GM21367 (cell line): ENCODE results near the gene JAGN1.
A peak's percentile ranks its signal among the peaks of the same experiment; 100 is the strongest.
"Not testable (repeated sequence)": the region's sequence is repeated elsewhere in the genome, so short reads cannot be mapped to it uniquely, and the experiment has no call there.

Experiments
- ATAC-seq: cut with Tn5 transposase; IDR thresholded peaks from one replicate; pipeline ENCODE4 v1.9.1; 2021; ENCODE audit not compliant: unreplicated experiment

The JAGN1 gene

DNA sequence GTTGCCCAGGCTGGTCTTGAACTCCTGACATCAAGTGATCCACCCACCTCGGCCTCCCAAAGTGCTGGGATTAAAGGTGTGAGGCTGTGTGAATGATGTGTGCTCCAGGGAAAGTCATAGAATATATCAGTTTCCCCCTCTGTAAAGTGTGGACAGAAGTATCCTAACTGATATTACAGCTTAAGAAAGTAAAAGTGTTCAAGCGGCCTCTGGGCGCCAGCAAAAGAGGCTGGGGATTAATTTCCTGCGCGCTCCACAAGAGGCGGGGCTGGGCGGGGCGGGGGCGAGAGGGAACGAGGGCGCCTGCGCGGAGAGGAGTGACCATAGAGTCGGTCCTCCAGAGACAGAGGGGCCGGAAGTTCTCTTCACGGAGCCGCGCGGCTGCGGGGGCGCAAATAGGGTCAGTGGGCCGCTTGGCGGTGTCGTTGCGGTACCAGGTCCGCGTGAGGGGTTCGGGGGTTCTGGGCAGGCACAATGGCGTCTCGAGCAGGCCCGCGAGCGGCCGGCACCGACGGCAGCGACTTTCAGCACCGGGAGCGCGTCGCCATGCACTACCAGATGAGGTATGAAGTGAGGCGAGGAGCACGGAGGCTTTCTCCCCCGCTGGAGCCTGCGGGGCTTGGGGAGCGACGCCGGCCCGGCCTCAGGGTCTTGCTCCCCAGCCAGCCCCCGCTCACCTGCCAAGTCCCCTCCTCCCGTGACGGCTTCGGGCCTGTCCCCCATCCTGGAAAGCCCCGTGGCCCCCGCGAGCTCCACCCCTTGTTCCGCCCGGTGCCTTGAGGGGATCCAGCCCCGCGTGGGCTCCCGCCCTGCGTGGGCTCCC, at the start of gene JAGN1:
Gene JAGN1 (plus strand): TSS at position 362 of the 823 bp plus-strand sequence. CDS start 113 bp downstream, at position 475.
- ATAC-seq: peak; percentile 61

DNA sequence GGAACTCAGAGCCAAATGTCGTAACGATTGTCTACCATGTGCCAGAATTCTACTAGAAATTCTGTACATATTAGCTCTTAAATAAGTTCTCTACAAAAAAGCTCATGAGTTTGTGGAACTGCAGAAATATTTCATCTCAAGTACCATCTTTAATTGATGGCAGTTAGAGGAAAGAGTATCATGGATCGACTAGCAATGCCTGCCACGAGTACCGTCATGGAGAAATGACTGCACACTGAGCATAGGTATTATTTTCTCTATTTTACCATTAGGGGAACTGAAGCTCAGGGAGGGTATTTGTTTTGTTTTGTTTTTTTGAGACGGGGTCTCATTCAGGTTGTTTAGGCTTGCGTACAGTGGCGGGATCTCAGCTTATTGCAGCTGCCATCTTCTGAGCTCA, 49.4 kb upstream of the JAGN1 start:
- no peak for ATAC-seq

DNA sequence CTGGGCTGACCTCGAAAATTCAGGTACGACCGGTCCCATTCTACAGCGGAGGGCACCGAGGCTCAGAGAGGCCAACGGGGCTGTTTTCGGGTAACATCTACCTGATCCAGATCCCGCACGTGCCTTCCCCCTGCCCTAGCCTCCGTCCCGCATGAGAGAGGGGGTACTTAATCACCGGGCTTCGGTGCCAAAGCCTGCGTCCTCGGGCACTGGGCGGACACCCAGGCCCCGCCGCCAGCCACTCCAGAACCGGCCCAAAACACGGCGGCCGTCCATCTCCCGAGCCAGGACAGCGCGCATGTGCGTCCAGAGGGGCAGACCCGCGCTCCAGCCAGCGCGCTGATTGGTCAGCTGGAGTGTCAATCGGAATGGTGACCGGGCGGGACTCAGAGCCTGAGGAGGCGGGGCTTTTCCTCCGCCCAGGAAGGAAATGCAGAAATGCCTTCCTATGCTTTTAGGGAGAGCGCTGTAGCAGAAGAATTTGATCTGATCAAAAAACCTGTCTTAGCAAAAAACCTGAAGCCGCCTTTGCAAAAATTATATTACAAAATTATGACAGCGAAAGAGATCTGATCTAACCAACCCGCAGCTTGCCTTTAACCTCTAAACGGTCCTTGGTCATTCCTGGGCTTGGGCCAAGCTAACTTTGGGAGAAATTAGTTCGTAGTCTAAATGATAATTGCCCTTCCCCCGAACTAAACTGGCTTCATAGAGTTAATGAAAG, 46.5 kb upstream of the JAGN1 start, which contains the start of gene RPUSD3:
Gene RPUSD3 (minus strand): TSS at position 294 of the 724 bp plus-strand sequence. CDS start 18 bp downstream, at position 276.
- ATAC-seq: peak; percentile 97

DNA sequence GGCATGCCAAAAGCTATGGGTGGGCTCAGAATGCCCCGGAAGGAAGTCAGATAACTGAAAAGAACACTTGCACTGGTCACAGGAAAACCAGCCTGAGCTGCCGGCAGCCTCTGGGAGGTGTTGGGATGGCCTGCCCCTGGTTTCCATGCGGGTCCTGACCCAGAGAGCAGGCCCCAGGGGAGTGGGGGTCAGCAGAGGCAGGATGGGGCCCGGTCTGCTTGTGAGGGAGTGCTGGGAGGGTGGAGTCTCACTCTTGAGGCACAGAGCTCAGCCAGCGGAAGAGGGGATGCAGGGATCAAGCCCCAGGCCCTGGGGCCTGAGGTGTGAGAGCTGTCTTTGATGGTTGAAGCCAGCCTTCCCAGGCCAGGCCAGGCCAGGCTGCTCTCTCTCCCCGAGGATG, 44.2 kb upstream of the JAGN1 start:
- no peak for ATAC-seq

DNA sequence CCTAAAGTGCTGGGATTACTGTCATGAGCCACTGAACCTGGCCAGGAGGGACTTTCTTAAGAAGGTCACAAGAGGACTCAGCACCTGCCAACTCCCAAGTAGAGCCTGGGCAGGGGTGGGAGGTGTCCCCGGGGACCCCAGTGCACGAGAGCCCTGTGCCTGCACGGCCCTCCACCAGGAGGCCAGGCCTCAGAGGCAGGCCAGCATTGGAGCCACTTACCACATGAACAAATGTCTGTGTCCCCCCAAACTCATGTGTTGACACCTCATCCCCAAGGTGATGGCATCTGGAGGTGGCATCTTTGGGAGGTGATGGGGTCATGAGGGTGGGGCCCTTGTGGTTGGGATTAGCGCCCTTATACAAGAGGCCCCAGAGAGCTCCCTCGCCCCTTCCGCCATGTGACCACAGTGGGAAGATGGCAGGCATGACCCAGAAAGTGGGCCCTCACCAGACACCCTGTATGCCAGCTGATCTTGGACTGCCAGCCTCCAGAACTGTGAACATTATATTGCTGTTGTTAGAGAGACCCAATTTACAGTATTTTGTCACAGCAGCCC, 43.4 kb upstream of the JAGN1 start:
- no peak for ATAC-seq

DNA sequence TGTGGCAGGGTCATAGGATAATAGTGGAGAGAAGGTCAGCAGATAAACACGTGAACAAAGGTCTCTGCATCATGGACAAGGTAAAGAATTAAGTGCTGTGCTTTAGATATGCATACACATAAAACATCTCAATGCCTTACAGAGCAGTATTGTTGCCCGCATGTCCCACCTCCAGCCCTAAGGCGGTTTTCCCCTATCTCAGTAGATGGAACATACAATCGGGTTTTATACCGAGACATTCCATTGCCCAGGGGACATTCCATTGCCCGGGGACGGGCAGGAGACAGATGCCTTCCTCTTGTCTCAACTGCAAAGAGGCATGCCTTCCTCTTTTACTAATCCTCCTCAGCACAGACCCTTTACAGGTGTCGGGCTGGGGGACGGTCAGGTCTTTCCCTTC, 42.5 kb upstream of the JAGN1 start:
- ATAC-seq: not testable (repeated sequence)

DNA sequence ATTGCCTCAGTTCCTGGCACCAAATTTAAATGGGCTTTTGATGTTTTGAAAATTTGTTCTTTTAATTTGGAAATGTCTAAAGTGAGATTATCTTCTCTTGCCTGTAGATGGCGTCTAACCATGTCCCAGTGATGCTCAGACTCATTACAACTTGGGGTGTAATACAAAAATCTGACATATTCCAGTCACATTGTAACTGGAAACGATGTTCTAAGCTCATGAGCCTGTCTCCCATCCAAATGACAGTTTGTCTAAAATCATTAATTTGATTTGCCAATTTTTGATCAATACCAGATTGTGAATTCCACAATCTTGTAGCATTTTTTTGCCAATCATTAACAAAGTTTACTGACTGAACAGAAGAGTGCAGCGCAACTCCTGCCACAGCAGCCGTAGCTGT, 41.5 kb upstream of the JAGN1 start:
- ATAC-seq: not testable (repeated sequence)

DNA sequence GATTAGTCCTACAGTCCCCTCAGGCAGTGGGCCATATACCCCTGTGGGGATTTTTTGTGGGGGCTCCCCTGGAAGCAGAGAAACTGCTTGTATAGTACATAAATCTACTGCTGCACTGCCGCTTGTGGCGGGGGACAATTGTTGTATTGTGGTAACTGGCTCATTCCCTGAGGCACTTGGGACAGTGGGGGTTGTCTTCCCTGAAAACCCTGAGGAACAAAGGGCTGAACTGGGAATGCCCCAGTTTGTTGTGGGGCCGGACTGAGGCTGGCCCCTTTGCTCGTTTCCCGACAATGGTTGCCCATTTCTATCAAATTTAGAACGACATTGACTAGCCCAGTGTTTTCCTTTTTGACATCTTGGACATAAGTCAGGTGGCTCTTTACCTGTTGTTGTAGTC, 39.0 kb upstream of the JAGN1 start:
- not testable (repeated sequence) for ATAC-seq

DNA sequence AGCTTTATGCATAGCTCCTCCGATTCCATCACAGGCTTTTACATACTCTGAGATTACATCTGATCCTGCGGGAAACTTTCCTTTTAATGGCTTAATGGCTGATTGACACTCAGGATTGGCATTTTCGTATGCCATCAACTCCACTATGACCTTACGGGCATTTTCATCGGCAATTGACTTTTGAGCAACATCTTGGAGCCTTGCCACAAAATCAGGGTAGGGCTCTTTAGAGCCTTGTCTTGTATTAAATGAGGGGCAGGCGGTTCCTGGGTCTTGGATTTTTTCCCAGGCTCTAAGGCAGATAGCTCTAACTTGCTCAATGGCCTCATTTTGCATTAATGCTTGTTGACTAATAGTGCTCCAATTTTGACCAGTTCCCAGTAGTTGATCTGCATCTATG, 38.5 kb upstream of the JAGN1 start:
- ATAC-seq: not testable (repeated sequence)

DNA sequence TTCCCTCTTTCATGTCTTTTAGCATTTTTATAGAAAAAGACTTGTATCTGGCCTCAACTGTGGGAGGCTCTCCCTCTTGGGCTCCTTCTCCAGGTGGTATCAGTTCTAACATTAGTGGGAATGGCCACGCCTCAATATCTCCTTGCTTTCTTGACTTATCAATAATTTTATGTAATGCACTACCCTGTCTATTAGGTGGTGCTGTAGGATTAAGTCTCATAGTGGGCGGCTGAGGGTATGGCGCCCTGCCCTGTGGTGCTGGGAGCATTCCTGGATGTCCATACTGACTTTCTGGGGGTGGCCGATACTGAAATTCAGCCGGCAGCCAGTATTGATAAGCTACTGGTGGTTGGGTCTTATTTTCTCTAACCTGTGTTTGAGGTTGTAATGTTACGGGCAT, 37.9 kb upstream of the JAGN1 start:
- ATAC-seq: no peak

DNA sequence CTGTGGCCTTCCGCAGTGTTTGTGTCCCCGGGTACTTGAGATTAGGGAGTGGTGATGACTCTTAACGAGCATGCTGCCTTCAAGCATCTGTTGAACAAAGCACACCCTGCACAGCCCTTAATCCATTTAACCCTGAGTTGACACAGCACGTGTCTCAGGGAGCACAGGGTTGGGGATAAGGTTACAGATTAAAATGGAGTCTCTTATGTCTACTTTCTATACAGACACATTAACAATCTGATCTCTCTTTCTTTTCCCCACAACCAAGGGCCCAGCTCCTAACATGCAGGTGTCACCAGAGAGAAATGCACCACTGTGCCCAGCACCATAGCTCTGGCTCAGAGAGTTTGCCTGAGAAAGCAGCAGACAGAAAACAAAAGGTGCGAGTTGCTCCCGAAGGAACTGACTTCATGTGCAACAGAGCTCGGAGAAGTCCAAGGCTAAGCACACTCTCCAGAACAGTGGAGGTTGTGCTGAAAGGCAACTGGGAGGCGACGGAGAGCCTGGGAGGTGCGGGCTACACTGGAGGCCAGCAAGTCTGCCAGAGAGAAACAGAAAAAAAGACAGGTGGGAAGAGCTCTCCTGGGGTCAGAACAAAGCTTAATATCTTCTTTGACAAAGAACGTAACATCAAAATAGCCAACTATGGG, 36.0 kb upstream of the JAGN1 start:
- not testable (repeated sequence) for ATAC-seq

DNA sequence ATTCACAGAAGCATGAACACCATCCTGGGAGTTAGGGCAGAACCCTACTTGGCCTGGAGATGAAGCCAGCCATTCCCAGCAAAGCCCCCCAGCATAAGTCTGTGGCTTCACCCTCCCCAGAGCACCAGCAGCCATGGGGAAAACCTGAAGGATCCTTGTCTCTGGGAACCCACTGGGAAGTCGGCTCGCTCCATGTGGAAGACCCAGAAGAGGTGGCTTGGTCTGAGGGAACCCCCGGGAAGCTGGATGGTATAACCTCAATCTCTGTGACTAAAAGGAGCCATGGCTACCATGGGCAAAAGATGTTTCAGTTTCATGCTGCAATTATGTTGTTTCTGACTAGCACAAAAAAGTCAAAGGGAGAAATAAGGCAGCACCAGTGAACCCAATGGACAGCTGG, 34.8 kb upstream of the JAGN1 start:
- no peak for ATAC-seq

DNA sequence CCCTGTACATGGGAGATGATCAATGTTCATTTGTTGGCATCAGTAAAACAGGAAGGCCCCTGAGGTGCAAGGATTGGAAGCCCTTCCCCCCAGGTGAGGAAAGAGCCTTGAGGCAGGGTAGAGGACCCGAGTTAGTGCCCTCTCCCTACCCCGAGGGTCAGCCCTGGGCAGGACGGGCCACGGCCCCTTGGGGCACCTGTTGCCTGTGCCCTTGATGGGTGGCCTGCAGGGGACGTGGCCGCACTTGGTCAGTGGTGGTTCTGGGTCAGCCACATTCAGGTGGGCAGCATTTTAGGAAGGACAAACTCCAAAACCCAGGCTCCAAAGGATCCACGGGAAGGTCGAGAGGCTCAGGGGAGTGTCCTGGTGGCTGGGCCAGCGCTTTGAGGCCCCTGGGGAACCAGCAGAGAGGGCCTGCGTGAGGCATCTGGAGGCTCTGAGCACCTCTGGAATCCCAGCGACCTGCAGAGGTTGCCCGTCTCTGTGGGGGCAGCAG, 30.8 kb upstream of the JAGN1 start:
- no peak for ATAC-seq

DNA sequence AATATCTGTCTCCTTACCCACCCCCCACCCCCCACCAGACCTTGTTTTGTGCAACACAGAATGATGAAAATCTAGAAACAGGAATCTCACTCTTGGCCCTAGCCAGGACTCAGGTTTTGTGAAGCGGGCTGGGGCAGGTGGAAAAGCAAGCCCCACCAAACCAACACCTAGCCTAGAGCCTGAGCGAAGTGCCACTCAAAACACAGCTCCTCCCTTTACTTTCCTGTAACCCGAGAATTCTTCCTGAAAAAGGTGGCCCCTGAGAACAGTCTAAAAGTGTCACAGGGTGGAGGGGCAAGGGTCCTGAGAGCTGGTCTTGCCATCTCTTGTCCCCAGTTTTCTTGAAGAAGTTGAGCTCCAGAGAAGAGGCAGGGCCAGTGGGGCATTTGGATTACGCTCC, 29.2 kb upstream of the JAGN1 start:
- ATAC-seq: no peak

DNA sequence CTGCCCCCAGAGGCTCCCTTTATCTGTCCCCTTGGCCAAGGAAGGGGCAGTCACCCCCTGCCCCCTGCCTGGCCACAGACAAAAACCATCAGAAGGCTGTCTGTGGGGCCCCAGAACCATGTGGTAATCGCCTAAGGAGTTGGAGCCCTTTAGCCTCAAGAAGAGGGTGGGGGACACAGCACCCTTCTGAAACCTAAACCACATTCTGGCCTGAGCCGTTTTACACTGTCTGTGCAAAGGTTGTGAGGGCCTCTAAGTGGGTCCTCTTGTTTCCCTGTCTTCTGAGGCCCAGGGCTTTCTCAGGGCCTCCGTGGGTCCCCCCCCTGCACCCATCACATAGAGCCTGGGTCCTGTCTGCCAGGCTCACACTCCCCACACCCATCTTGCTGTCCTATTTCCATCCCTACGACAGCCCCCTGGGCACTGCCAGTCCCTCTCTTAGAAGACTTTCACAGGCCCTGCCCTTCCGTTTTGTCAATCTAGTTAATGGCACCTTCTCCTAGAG, 28.7 kb upstream of the JAGN1 start:
- ATAC-seq: no peak

DNA sequence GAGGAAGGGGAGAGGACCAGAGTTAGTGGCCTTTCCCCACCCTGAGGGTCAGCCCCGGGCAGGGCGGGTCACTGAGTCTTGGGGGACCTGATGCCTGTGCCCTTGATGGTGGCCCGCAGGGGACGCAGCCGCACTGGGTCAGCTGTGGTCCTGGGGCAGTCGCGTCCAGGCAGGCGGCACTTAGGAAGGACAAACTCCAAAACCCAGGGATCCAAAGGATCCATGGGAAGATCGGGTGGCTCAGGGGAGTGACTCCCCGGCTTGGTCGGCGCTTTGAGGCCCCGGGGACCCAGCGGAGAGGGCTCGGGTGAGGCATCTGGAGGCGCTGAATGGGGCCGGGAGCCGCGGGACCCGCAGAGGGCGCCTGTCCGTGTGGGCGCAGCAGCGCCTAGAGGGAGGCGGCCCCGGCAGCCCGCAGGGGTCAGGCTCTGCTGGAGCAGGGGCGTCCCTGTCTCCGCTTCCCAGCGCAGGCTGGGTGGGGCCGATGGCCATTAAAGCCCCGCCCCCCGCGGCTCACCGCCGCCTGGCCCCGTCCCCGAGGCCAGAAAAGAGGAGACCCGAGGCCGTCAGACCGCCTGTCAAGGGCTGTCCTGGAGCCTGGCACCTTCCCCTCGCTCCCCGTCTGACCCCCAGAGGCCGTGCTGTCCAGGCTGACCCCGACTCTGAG, 27.9 kb upstream of the JAGN1 start:
- ATAC-seq: no peak

DNA sequence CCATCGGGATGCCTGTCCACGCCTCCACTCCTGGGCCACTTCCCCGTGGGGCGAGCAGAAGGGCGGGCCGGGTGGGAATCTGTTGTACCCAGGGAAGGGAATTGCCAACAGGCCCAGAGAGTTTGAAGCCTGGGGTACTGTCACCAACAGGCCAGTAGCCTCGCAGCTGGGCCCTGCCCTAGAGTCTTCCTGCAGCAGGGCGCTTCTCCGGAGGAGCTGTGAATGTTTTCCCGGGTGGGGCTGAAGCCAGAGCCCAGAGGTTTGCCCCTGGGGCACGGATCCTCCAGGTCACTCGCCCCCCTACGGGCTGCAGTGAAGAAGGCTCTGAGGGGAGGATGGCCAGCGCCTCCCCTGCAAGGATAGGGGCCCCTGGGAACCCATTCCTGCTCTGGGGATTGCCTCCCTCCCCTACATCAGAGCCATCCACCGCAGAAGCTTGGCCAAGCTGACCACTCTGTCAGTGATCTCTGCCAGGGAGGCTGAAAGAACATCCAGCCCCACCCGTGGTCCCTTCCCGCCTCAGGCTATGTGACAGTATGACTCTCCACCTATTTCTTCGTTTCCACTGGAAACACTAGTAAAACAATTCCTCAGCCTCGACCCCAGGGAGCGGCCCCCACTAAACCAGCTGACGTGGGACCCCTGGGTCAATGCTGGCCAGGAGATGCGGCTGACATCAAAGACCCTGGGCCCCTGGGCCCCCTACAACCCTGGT, 27.2 kb upstream of the JAGN1 start:
- ATAC-seq: no peak

DNA sequence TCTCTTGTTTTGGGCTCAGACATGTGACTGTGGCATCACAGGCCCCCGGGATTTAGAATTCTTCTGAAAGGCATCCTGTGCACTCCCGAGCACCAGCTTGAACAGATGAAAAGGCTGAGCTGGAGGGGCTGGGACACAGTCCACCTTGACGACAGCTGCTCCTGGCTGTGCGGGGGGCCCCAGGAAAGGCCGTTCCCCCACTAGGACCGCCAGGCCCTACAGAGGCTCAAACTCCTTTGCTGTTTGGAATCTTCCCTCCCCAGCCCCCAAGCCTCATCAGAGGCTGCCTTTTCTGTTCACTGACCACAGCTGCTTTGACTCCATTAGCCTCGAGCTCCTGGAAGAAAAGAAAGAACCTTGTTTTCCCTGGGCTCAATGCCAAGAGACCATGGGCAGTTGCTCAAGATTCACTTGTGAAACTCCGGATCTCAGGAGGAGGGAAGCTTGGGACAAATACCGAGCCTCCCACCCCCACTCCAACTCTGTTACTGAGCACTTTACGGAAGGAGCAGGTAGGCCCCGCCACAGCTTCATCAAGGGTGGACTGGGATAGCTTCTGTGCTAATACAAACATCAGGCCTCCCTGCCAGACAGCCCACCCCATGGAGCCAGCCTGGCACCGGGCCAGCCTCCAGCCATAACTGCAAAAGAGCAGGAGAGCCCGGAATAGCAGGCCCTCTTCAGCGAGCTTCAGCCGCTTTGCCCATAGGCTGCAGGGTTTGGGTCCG, 26.0 kb upstream of the JAGN1 start:
- no peak for ATAC-seq

DNA sequence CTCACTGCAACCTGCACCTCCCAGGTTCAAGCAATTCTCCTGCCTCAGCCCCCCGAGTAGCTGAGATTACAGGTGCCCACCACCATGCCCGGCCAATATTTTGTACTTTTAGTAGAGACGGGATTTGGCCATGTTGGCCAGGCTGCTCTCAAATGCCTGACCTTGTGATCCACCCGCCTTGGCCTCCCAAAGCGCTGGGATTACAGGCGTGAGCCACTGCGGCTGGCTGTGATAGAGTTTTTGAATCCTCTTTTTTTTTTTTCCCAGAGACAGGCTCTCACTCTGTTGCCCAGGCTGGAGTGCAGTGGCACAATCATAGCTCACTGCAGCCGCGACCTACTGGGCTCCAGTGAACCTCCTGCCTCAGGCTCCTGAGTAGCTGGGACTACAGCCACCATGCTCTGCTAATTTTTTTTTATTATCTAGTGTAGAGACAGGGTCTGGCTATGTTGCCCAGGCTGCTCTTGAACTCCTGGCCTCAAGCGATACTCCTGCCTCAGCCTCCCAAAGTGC, 25.2 kb upstream of the JAGN1 start:
- not testable (repeated sequence) for ATAC-seq
